Calu3 (cell line): ENCODE results near the gene ZKSCAN3. TPM values are rescaled to one million over a fixed set of nuclear protein-coding genes. Genes with fewer than 3 reads are reported as not detected.

Experiments
- BruUV-seq: library from RNA; stranded (reverse); fragments of 400-500 nt; replicated peaks from 2 replicates; lab custom pipeline; 2021; lab: Mats Ljungman, UMichigan
- CTCF ChIA-PET: fragments of 300-600 bp; sonication (Branson Sonifier 250); formaldehyde crosslinking; loops from one replicate; lab custom pipeline; 2022; ENCODE audit warnings: antibody characterized with exemption; lab: Charles Lee
- DNase-seq: peaks from one replicate; pipeline ENCODE4 v3.0.0; 2022
- H3K27ac Mint-ChIP-seq: one replicate; pipeline ENCODE4 v1.8.0; 2022; ENCODE audit warnings: mixed read lengths; ENCODE audit not compliant: unreplicated experiment
- H3K27me3 Mint-ChIP-seq: one replicate; pipeline ENCODE4 v1.8.0; 2022; ENCODE audit warnings: mixed read lengths; ENCODE audit not compliant: unreplicated experiment
- H3K36me3 Mint-ChIP-seq: one replicate; pipeline ENCODE4 v1.8.0; 2022; ENCODE audit warnings: mild to moderate bottlenecking, moderate library complexity, mixed read lengths; ENCODE audit not compliant: insufficient read depth, unreplicated experiment
- H3K4me1 Mint-ChIP-seq: one replicate; pipeline ENCODE4 v1.8.0; 2022; ENCODE audit warnings: mild to moderate bottlenecking, low read depth, mixed read lengths; ENCODE audit not compliant: unreplicated experiment
- H3K4me3 Mint-ChIP-seq: one replicate; pipeline ENCODE4 v1.8.0; 2022; ENCODE audit warnings: mild to moderate bottlenecking, low read depth, moderate library complexity, mixed read lengths; ENCODE audit not compliant: unreplicated experiment
- H3K9me3 Mint-ChIP-seq: one replicate; pipeline ENCODE4 v1.8.0; 2022; ENCODE audit warnings: low read depth, mixed read lengths; ENCODE audit not compliant: unreplicated experiment
- intact Hi-C: fragments of 100-400 bp; cut with micrococcal nuclease; formaldehyde crosslinking; loops from one replicate; pipeline ENCODE4 v1.10.0; 2022; ENCODE audit not compliant: unreplicated experiment
- total RNA-seq: library from RNA; stranded (reverse); gene quantifications from 2 replicates; pipeline ENCODE4 v1.2.3, GENCODE V29; 2022
- TF ChIP-seq, protein P1 (sequence below): fragments of 200-600 bp; IDR thresholded peaks from one replicate; pipeline ENCODE4 v1.8.0; 2022; ENCODE audit warnings: antibody characterized with exemption; ENCODE audit not compliant: unreplicated experiment

The ZKSCAN3 gene
- total RNA-seq, 1 experiment from 2014 or later = 7.8 TPM

DNA sequence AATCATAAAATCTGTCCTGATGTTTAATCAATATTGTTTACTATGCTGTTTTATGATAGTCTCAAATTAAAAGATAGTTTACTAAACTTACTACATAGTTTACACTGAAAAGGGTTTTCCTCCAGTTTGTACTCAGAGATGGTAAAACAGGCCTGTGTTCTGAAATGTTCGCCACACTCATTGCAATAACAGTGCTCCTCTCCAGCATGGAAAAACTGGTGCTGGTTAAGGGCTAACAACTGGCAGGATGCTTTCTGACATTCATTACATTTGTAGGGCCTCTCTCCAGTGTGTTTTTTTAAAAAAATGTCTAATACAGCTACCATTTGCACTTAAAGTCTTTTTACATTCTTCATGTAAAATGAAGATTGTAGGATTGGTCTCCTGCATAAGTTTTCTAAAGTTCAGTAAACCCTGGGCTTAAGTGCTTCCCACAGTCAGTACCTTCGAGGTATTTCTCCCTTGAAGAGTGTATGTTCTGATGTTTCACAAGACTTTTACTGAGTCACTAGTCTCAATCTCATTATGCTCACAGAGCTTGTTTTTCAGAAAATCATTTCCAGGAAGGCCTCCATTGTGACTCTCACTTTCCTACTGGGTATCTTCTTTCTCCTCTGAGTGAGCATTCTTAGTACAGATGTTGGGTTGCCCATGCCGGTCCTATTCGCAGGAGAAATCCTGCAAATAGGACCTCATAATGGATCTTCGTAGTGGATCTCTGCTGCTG, 58.5 kb downstream of the ZKSCAN3 start:
- Mint-ChIP-seq H3K27me3 (peaks cover 14% of the 10 kb centered on the region), H3K4me3 (no peak overlapping the region), H3K36me3 (no peaks in the 10 kb centered on the region), H3K27ac (no peak overlapping the region), H3K4me1 (no peaks in the 10 kb centered on the region), H3K9me3 (peaks cover 3% of the 10 kb centered on the region)
- intact Hi-C loops = no loop called here
- BruUV-seq = no TSS peak
- no peak for DNase-seq
- TF ChIP-seq, protein P1, sequence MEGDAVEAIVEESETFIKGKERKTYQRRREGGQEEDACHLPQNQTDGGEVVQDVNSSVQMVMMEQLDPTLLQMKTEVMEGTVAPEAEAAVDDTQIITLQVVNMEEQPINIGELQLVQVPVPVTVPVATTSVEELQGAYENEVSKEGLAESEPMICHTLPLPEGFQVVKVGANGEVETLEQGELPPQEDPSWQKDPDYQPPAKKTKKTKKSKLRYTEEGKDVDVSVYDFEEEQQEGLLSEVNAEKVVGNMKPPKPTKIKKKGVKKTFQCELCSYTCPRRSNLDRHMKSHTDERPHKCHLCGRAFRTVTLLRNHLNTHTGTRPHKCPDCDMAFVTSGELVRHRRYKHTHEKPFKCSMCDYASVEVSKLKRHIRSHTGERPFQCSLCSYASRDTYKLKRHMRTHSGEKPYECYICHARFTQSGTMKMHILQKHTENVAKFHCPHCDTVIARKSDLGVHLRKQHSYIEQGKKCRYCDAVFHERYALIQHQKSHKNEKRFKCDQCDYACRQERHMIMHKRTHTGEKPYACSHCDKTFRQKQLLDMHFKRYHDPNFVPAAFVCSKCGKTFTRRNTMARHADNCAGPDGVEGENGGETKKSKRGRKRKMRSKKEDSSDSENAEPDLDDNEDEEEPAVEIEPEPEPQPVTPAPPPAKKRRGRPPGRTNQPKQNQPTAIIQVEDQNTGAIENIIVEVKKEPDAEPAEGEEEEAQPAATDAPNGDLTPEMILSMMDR = no peak
- CTCF ChIA-PET = interaction anchor here (1.0 kb wide), 1 partner anchor 11 kb away, joined by 3 read pairs; no protein-coding TSS in a partner anchor

DNA sequence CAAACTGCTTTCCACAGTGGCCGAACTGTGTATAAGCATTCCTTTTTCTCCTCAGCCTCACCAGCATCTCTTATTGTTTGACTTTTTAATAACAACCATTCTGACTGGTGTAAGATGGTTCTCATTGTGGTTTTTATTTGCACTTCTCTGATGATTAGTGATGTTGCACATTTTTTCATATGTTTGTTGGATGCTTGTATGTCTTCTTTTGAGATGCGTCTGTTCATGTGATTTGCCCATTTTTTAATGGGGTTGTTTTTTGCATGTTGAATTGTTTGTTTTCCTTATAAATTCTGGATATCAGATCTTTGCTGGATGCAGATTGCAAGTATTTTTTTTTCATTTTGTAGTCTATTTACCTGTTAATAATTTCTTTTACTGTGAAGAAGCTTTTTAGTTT, 61.0 kb downstream of the ZKSCAN3 start:
- Mint-ChIP-seq H3K27me3 (peaks cover 14% of the 10 kb centered on the region), H3K36me3 (no peaks in the 10 kb centered on the region), H3K4me3 (no peak overlapping the region), H3K27ac (no peak overlapping the region), H3K9me3 (peaks cover 3% of the 10 kb centered on the region), H3K4me1 (no peaks in the 10 kb centered on the region)
- TF ChIP-seq, protein P1 = no peak
- intact Hi-C loops = no loop called here
- no peak for DNase-seq
- CTCF ChIA-PET = interaction anchor here (0.7 kb wide), 1 partner anchor 34 kb away, joined by 4 read pairs; no protein-coding TSS in a partner anchor
- no TSS peak for BruUV-seq

- intact Hi-C loops = no loop called here
- DNase-seq = no peak
- Mint-ChIP-seq H3K4me3 (no peak overlapping the region), H3K4me1 (no peaks in the 10 kb centered on the region), H3K27me3 (peaks cover 14% of the 10 kb centered on the region), H3K27ac (no peak overlapping the region), H3K9me3 (peaks cover 3% of the 10 kb centered on the region), H3K36me3 (no peaks in the 10 kb centered on the region)
- TF ChIP-seq, protein P1 = no peak
- no TSS peak for BruUV-seq
- CTCF ChIA-PET = no interaction called here
Observed at GRCh38 chr6:28413681-28414080, 63.9 kb downstream of the ZKSCAN3 start.

Other genes starting within 250 kb of the ZKSCAN3 start
- gene ZSCAN16, start 225.3 kb upstream of the ZKSCAN3 start, total RNA-seq = 14.2 and 15.9 TPM in 2 replicates
- 23.2 and 27.5 TPM in 2 replicates for gene ZKSCAN8, start 208.1 kb upstream of the ZKSCAN3 start, total RNA-seq
- gene ZSCAN9, start 124.7 kb upstream of the ZKSCAN3 start, total RNA-seq = 24.6 and 25.8 TPM in 2 replicates
- gene ZKSCAN4, start 97.7 kb upstream of the ZKSCAN3 start, total RNA-seq = 6.1 and 6.7 TPM in 2 replicates
- gene NKAPL, start 90.7 kb upstream of the ZKSCAN3 start, total RNA-seq = not detected in 2 replicates
- gene ZSCAN26, start 82.8 kb upstream of the ZKSCAN3 start, total RNA-seq = 13.1 and 14.2 TPM in 2 replicates
- 3.1 and 4.9 TPM in 2 replicates for gene PGBD1, start 68.4 kb upstream of the ZKSCAN3 start, total RNA-seq
- gene ZSCAN31, start 13.8 kb upstream of the ZKSCAN3 start, total RNA-seq = 4.9 and 5.8 TPM in 2 replicates
- gene ZSCAN12, start 49.8 kb downstream of the ZKSCAN3 start, total RNA-seq = 4.7 and 5.2 TPM in 2 replicates
- 1.8 and 3.7 TPM in 2 replicates for gene ZSCAN23, start 93.5 kb downstream of the ZKSCAN3 start, total RNA-seq
- not detected in 2 replicates for gene GPX6, start 165.8 kb downstream of the ZKSCAN3 start, total RNA-seq
- not detected in 2 replicates for gene GPX5, start 175.9 kb downstream of the ZKSCAN3 start, total RNA-seq